ENCODE measurements around the gene CHN2.

CHN2 gene

DNA sequence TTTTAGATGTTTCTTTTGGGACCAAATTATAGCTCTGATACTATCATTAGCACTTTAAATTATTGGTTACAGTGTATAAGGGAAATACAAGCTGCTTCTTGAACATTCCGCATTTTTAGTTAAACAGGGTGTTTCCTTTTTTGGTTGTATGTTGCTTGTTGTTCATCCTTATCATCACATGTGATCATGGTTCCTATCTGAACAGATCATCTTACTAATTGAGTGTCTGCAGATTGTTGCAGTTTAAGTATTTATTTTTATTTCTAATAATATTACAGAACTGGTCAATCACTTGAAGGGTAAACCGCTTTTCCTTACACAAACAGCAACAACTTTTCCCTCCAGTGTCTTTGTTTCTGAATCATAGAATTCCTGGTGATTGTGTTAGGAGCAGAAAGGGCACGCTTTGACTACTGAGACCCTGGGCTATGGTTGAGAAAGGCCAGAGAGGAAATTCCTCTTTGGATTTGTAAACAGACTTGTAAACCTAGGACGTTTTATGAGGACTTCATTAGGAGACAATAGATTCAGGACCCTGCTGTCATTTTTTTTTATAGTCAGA, 37.2 kb downstream of the CHN2 start:
- DNase-seq (ENCODE audit: low read depth): no peak
- no peak overlapping the region for H3K4me3 ChIP-seq (ENCODE audit: low read depth, low read length)
- TF ChIP-seq, protein P1, sequence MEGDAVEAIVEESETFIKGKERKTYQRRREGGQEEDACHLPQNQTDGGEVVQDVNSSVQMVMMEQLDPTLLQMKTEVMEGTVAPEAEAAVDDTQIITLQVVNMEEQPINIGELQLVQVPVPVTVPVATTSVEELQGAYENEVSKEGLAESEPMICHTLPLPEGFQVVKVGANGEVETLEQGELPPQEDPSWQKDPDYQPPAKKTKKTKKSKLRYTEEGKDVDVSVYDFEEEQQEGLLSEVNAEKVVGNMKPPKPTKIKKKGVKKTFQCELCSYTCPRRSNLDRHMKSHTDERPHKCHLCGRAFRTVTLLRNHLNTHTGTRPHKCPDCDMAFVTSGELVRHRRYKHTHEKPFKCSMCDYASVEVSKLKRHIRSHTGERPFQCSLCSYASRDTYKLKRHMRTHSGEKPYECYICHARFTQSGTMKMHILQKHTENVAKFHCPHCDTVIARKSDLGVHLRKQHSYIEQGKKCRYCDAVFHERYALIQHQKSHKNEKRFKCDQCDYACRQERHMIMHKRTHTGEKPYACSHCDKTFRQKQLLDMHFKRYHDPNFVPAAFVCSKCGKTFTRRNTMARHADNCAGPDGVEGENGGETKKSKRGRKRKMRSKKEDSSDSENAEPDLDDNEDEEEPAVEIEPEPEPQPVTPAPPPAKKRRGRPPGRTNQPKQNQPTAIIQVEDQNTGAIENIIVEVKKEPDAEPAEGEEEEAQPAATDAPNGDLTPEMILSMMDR (IDR thresholded peaks at IDR 0.05; ENCODE audit: control insufficient read depth, extremely low read depth, insufficient read depth): no peak

DNA sequence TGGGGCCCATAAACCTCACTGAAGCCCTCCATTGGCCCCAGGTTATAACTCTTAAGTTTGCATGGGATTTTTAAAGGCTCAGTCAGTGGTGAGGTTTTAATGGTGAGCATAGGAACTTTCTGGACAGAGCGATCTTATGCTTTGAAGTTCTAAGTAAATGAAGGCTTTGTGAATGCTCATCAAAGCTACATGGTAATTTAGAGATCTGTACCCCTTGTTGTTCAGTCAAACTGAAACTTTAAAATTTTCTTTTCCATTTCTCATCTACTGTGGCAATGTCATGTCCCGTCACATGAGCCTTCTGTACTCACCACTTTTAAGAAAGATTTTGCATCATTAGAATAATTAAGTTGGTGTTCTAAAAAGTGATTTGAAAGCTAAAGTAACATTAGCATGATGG, 39.9 kb downstream of the CHN2 start:
- H3K4me3 ChIP-seq (ENCODE audit: low read depth, low read length): no peak overlapping the region
- TF ChIP-seq, protein P1 (IDR thresholded peaks at IDR 0.05; ENCODE audit: control insufficient read depth, extremely low read depth, insufficient read depth): no peak
- no peak for DNase-seq (ENCODE audit: low read depth)

DNA sequence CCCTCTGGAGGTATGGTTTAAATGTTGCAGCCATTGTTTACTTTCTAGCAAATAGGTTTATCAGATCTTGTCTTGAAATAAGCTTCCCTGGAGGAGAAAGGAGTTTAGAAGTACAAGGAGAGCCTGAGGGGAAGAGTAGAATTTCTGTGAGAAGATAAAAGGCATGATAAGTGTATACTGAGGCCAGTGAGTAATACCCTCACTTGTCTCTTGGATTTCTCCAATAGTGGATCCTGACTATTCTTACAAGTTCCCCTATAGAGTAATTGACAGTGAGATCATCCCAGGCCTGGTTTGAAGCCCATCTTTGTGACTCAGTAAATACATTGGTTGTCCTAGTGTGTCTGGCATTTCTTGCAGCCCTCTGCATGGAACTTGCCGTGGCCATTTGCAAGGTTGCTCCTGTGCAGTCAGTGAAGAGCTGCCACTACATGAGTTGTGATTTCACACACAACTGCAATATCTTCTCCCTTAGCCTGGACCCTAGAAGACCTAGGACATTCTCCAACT, 41.6 kb downstream of the CHN2 start:
- TF ChIP-seq, protein P1 (IDR thresholded peaks at IDR 0.05; ENCODE audit: control insufficient read depth, extremely low read depth, insufficient read depth): no peak
- DNase-seq (ENCODE audit: low read depth): no peak

DNA sequence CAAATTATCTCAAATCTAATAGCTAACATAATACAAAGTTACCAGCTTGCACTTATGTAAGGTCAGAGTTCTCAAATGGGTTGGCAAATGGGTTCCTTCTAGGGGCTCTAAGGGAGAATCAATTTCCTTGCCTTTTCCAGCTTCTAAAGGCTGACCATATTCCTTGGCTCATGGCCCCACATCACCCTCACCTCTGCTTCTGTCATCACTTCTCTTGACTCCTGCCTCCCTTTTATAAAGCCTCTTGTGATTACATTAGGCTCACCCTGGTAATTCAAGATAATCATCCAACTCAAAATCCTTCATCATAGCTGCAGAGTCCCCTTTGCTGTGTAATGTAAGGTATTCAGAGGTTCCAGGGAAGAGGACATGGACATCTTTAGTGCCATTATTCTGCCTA, 42.1 kb downstream of the CHN2 start:
- H3K4me3 ChIP-seq (ENCODE audit: low read depth, low read length): no peak overlapping the region
- no peak for DNase-seq (ENCODE audit: low read depth)
- TF ChIP-seq, protein P1 (IDR thresholded peaks at IDR 0.05; ENCODE audit: control insufficient read depth, extremely low read depth, insufficient read depth): no peak

More for the DNA sequence above, 41.6 kb downstream of the CHN2 start:
- H3K4me3 ChIP-seq (ENCODE audit: low read depth, low read length): no peak overlapping the region

DNA sequence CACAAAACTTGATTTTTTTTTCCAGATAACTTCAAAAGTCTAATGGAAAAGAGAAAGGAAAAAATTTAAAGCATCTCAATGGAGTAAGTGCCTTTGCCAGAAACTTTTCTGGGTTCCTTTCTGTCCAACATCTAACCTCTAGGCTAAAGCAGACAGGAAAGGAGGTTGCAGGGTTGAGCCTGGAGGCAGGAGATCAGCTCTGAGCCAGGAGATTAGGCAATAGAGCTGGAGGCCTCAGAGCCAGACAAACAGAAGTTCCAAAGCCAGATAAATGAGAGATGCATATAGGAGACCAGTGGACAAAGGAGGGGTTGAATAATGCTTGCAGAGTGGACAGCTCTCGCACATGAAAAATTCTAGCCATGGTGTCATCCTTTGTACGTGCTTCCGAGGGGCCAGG, 42.9 kb downstream of the CHN2 start:
- TF ChIP-seq, protein P1 (IDR thresholded peaks at IDR 0.05; ENCODE audit: control insufficient read depth, extremely low read depth, insufficient read depth): no peak
- no peak for DNase-seq (ENCODE audit: low read depth)

DNA sequence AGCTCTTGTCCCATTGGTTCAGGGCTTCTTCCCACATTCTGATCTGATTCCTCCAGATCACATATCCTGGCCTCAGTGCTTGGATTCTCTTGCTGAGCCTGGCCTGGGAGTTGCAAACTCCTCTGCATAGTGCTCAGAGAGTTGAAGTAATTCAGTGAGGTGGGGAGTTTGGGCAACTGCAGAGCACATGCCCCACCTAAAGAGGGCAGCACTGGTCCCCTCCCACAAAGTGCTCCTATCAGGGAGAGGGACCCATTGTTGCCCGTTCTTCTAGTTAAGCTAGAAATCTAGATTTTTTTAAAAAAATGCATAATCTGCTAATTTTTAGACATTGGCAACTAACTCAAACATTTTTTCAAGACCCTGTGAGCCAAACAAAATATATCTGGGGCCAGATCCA, 45.1 kb downstream of the CHN2 start:
- TF ChIP-seq, protein P1 (IDR thresholded peaks at IDR 0.05; ENCODE audit: control insufficient read depth, extremely low read depth, insufficient read depth): peak; percentile 26; the same call in 1 of the 2 replicates
- DNase-seq (ENCODE audit: low read depth): no peak

More for the DNA sequence above, 42.9 kb downstream of the CHN2 start:
- H3K4me3 ChIP-seq (ENCODE audit: low read depth, low read length): no peak overlapping the region

DNA sequence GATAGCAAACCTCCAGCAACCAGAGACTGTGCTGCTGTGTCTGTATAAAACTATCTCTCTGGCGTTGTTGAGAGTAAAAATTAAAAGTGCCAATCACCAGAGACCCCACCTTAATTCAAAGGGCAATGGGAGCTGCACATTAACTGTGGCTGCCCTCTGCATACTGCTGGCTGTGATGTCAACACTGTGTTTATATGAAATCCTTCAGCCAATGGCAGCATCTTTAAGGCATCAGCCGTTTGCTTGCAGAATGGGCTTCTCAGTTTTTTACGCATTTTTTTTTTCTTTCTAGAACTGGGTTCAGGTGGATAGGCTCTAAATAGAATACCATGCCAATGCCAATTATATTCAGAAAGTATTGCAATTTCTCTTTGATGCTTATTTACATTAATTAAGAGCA, 47.7 kb downstream of the CHN2 start:
- TF ChIP-seq, protein P1 (IDR thresholded peaks at IDR 0.05; ENCODE audit: control insufficient read depth, extremely low read depth, insufficient read depth): no peak
- no peak overlapping the region for H3K4me3 ChIP-seq (ENCODE audit: low read depth, low read length)
- no peak for DNase-seq (ENCODE audit: low read depth)

More for the DNA sequence above, 45.1 kb downstream of the CHN2 start:
- no peak overlapping the region for H3K4me3 ChIP-seq (ENCODE audit: low read depth, low read length)

All from LNCaP clone FGC (cell line).